Measurements from ENCODE around the gene ORM2.

DNA sequence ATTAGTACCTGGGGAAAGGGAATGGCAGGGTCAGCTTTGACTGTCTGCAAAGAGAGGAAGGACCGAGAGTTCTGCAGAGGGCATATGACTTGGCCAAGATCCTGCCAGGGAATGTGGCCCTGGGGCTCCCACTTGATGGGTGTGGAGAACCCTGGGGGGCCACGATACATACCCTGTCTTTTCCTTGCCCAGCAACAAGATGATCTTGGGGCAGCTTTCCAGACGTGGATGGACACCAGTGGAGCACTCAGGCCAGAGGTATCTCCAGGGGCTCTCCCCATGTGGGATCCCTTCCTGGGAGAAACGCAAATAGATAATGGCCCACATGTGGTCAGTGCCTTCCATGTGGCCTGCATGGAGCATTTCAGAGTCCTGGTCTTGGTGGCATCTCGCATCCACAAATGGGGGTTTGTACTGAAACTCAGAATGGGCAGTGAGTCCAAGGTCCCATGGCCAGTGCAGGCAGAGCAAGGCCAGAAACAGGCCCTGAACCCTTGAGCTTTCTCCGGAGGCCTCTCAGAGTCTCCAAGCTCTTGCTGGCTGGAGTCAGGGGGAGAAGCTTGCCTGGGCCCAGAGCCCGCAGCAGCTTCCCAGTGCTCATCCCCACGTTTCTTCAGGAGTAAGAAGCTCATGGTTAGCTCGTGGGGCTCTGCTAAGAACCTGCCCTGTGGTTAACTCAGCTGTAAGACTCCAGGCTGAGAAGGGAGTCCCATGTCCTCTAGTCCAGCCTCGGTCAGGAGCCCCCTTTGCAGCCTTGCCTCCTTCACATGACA, 25.1 kb upstream of the ORM2 start:
- TF ChIP-seq, protein P1, sequence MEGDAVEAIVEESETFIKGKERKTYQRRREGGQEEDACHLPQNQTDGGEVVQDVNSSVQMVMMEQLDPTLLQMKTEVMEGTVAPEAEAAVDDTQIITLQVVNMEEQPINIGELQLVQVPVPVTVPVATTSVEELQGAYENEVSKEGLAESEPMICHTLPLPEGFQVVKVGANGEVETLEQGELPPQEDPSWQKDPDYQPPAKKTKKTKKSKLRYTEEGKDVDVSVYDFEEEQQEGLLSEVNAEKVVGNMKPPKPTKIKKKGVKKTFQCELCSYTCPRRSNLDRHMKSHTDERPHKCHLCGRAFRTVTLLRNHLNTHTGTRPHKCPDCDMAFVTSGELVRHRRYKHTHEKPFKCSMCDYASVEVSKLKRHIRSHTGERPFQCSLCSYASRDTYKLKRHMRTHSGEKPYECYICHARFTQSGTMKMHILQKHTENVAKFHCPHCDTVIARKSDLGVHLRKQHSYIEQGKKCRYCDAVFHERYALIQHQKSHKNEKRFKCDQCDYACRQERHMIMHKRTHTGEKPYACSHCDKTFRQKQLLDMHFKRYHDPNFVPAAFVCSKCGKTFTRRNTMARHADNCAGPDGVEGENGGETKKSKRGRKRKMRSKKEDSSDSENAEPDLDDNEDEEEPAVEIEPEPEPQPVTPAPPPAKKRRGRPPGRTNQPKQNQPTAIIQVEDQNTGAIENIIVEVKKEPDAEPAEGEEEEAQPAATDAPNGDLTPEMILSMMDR (IDR thresholded peaks at IDR 0.05): no peak
- TF ChIP-seq EZH2 (IDR thresholded peaks at IDR 0.05; ENCODE audit: borderline replicate concordance, insufficient read depth, low read depth, low read length, poor library complexity, severe bottlenecking): no peak
